ENCODE data around the gene CYP27A1.

DNA sequence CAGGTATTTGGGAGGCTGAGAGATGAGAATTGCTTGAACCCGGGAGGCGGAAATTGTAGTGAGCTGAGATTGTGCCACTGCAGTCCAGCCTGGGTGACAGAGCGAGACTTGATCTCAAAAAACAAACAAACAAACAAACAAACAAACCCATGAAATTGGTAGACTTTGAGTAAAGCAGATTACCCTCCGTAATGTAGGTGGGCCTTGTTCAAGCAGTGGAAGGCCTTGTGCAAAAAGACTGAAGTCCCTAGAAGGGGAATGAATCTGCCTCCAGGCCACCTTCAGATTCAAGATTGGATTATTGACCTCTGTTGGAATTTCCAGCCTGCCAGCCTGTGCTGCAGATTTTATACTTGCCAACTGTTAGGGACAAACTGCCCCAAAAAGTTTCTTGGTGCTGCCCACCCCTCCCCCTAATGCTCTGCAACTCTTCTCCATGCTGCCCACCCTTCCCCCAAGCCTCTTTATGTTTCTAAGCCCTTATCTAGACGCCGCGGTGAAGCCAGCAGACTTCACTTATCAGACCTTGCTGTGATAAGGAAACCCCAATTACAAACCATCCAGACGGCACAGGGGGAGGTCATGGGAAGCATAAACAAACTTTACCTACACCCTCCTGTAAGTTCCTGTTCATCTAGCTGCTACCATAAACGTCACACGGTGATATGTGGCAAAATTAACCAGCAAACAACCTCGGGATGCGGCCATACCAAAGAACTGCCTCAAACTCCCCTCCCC is 17.0 kb downstream of the CYP27A1 start:
- no peak for TF ChIP-seq ZNF384 (IDR thresholded peaks at IDR 0.05)
- no peak for TF ChIP-seq LEF1 (IDR thresholded peaks at IDR 0.05; ENCODE audit: borderline replicate concordance)
- no peak for TF ChIP-seq SP1 (IDR thresholded peaks at IDR 0.05)
- TF ChIP-seq FOXM1 (IDR thresholded peaks at IDR 0.05; ENCODE audit: borderline replicate concordance): no peak
- no peak for TF ChIP-seq BHLHE40 (IDR thresholded peaks at IDR 0.05; ENCODE audit: borderline replicate concordance)
- TF ChIP-seq CTBP1 (IDR thresholded peaks at IDR 0.05; ENCODE audit: borderline replicate concordance): no peak
- no peak for TF ChIP-seq FOXA1 (IDR thresholded peaks at IDR 0.05)
- TF ChIP-seq ARNT (IDR thresholded peaks at IDR 0.05): no peak
- TF ChIP-seq TARDBP (IDR thresholded peaks at IDR 0.05): no peak
- no peak for TF ChIP-seq HDGF (IDR thresholded peaks at IDR 0.05; ENCODE audit: borderline replicate concordance)

All from HEK293T (cell line).